GM12878 (cell line): ENCODE measurements around the gene SLC15A1. TPM values are rescaled to one million over a fixed set of nuclear protein-coding genes. Genes with fewer than 3 reads are reported as not detected.

ENCODE experiments used
- ATAC-seq: fragments of 200-7000 bp; cut with Tn5 transposase; 3 replicates; pipeline ENCODE4 v1.9.1; 2020; ENCODE audit warnings: mild to moderate bottlenecking, moderate library complexity
- BruUV-seq: library from RNA; stranded (reverse); fragments of 400-500 nt; replicated peaks from 2 replicates; lab custom pipeline; 2021; lab: Mats Ljungman, UMichigan
- CTCF ChIA-PET: fragments of 300-600 bp; sonication (Branson Sonifier 250); formaldehyde crosslinking; extraction: SDS; loops from one replicate; lab custom pipeline; 2021; ENCODE audit warnings: inconsistent platforms; lab: Yijun Ruan, JAX
- POLR2A ChIA-PET: fragments of 350-600 bp; formaldehyde crosslinking; extraction: SDS; loops from one replicate; lab custom pipeline; 2021; ENCODE audit warnings: inconsistent platforms; lab: Charles Lee
- RAD21 ChIA-PET: fragments of 300-600 bp; sonication (Branson Sonifier 250); formaldehyde crosslinking; loops from one replicate; lab custom pipeline; 2023; ENCODE audit warnings: antibody characterized with exemption; ENCODE audit not compliant: unreplicated experiment; lab: Charles Lee
- SMC1A ChIA-PET: fragments of 300-600 bp; sonication (Branson Sonifier 250); formaldehyde crosslinking; loops from one replicate; lab custom pipeline; 2023; ENCODE audit not compliant: unreplicated experiment, uncharacterized antibody; lab: Charles Lee
- DNase-seq: peaks from one replicate; pipeline ENCODE4 v3.0.0-alpha.2; 2011; ENCODE audit warnings: low read depth, low spot score
- FAIRE-seq: peaks from 3 replicates; lab custom pipeline; 2011; peaks lifted over from hg19 to GRCh38; lab: Jason Lieb, UNC
- H2AFZ ChIP-seq: 2 replicates; pipeline ENCODE4 v1.6.0; 2011; ENCODE audit warnings: low read depth, low read length, control low read depth; ENCODE audit not compliant: control insufficient read depth
- H3K27ac ChIP-seq: 2 replicates; pipeline ENCODE4 v1.5.1; 2011; ENCODE audit warnings: control low read depth; ENCODE audit not compliant: control insufficient read depth, insufficient read depth
- H3K27me3 ChIP-seq, 2 experiments: replicated peaks in 1 of 2; 2 replicates each; pipeline versions ENCODE4 v1.6.0 to v1.6.1; 2011; ENCODE audit warnings: low read length in 1 of 2; ENCODE audit not compliant: control insufficient read depth in 2 of 2, insufficient read depth in 2 of 2
- H3K36me3 ChIP-seq, 2 experiments: 2 replicates each; pipeline ENCODE4 v1.5.1; 2011; ENCODE audit warnings: low read length in 1 of 2; ENCODE audit not compliant: control insufficient read depth in 2 of 2, insufficient read depth in 2 of 2
- H3K4me1 ChIP-seq: 2 replicates; pipeline ENCODE4 v1.6.1; 2011; ENCODE audit warnings: mild to moderate bottlenecking, low read length, moderate library complexity, mixed read lengths; ENCODE audit not compliant: control insufficient read depth, insufficient read depth
- H3K4me2 ChIP-seq: 2 replicates; pipeline ENCODE4 v1.6.0; 2011; ENCODE audit warnings: control low read depth; ENCODE audit not compliant: control insufficient read depth, insufficient read depth
- H3K4me3 ChIP-seq: fragments of 200-600 bp; sonication (generic); 2 replicates; pipeline ENCODE4 v1.5.1; 2016
- H3K79me2 ChIP-seq: 2 replicates; pipeline ENCODE4 v1.6.0; 2011; ENCODE audit warnings: low read length; ENCODE audit not compliant: control insufficient read depth, insufficient read depth
- H3K9ac ChIP-seq: 2 replicates; pipeline ENCODE4 v1.8.0; 2011; ENCODE audit warnings: low read length, control low read depth, mixed read lengths; ENCODE audit not compliant: control insufficient read depth, insufficient read depth
- H3K9me3 ChIP-seq: replicated peaks from 3 replicates; pipeline ENCODE4 v1.5.1; 2011; ENCODE audit warnings: mild to moderate bottlenecking, low read length; ENCODE audit not compliant: control insufficient read depth, insufficient read depth
- H4K20me1 ChIP-seq: 2 replicates; pipeline ENCODE4 v1.6.0; 2011; ENCODE audit not compliant: control insufficient read depth, insufficient read depth
- ASH2L ChIP-seq: fragments of 300-600, 200-600 bp; sonication (generic); IDR thresholded peaks from 2 replicates; pipeline ENCODE4 v1.6.1; 2017; ENCODE audit warnings: low read depth, mild to moderate bottlenecking, borderline replicate concordance
- BHLHE40 ChIP-seq, 2 experiments: fragments of 450-650 bp in 1 of 2; IDR thresholded peaks; 2 replicates each; pipeline ENCODE4 v1.6.1; 2011 to 2017; ENCODE audit warnings: low read depth in 2 of 2, borderline replicate concordance in 1 of 2, improper control_type of control experiment in 1 of 2, low read length in 1 of 2, mild to moderate bottlenecking in 1 of 2
- FOS ChIP-seq: IDR thresholded peaks from 3 replicates; pipeline ENCODE4 v1.6.1; 2011; ENCODE audit warnings: borderline replicate concordance; ENCODE audit not compliant: insufficient read length; ENCODE audit errors: extremely low read depth
- HCFC1 ChIP-seq: fragments of 150-350 bp; IDR thresholded peaks from 2 replicates; pipeline ENCODE4 v1.6.1; 2014; ENCODE audit warnings: low read length
- IKZF2 ChIP-seq, 2 experiments: fragments of 450-650 bp; IDR thresholded peaks; 2 replicates each; pipeline ENCODE4 v1.6.1; 2017; ENCODE audit warnings: mild to moderate bottlenecking in 2 of 2, moderate library complexity in 2 of 2
- POLR2AphosphoS5 ChIP-seq: IDR thresholded peaks from 2 replicates; pipeline ENCODE4 v1.6.1; 2011; ENCODE audit warnings: mild to moderate bottlenecking, low read length, inconsistent platforms
- RAD51 ChIP-seq: fragments of 450-650 bp; IDR thresholded peaks from 2 replicates; pipeline ENCODE4 v1.6.1; 2016; ENCODE audit warnings: moderate library complexity, mild to moderate bottlenecking, inconsistent platforms
- SIX5 ChIP-seq: IDR thresholded peaks from 2 replicates; pipeline ENCODE4 v1.6.1; 2011; ENCODE audit warnings: mild to moderate bottlenecking, low read depth, low read length, moderate library complexity; ENCODE audit not compliant: severe bottlenecking
- SMAD5 ChIP-seq: IDR thresholded peaks from 2 replicates; pipeline ENCODE4 v1.6.1; 2016; ENCODE audit warnings: antibody characterized with exemption, low read depth
- SUPT20H ChIP-seq: IDR thresholded peaks from 2 replicates; pipeline ENCODE4 v1.6.1; 2011; ENCODE audit warnings: low read depth, mild to moderate bottlenecking, low read length, moderate library complexity, borderline replicate concordance; ENCODE audit not compliant: control insufficient read depth
- TCF3 ChIP-seq: IDR thresholded peaks from 2 replicates; pipeline ENCODE4 v1.6.1; 2012; ENCODE audit warnings: low read depth, mild to moderate bottlenecking, low read length, borderline replicate concordance; ENCODE audit not compliant: insufficient read depth
- ZBED1 ChIP-seq: IDR thresholded peaks from 2 replicates; pipeline ENCODE4 v1.6.1; 2016; ENCODE audit warnings: borderline replicate concordance
- WGBS: methylation state at CpG from one replicate; pipeline ENCODE4 v1.1.6; 2016; ENCODE audit warnings: low lambda C conversion rate; ENCODE audit not compliant: insufficient replicate concordance, insufficient coverage; ENCODE audit errors: missing lambda C conversion rate; 5-methylcytosine and 5-hydroxymethylcytosine counted together
- in situ Hi-C: fragments of 300-500 bp; cut with MboI; formaldehyde crosslinking; loops from 9 replicates; pipeline ENCODE4 v1.14.3; 2018; ENCODE audit warnings: mixed read lengths
- intact Hi-C: fragments of 100-400 bp; cut with micrococcal nuclease; formaldehyde crosslinking; loops from one replicate; pipeline ENCODE4 v1.14.2; 2022; ENCODE audit not compliant: unreplicated experiment
- polyA plus RNA-seq, 11 experiments: library from polyadenylated mRNA; depleted of rRNA in 4 of 11; unstranded in 6 of 11; stranded (reverse) in 5 of 11; fragments of >200 nt; fragmentation: Nextera tagmentation in 4 of 11; fragmentation: Illumina TruSeq in 1 of 11; extraction: Ambion mirVana in 4 of 11; extraction: Trizol in 1 of 11; gene quantifications; 1 replicate in 1 of 11; 2 replicates in 10 of 11; pipeline versions ENCODE4 v1.2.1 to v1.2.3, GENCODE V29; 2011 to 2016; ENCODE audit warnings: inconsistent platforms in 2 of 11, missing spikeins in 2 of 11, low read depth in 1 of 11
- total RNA-seq, 4 experiments: library from RNA; depleted of rRNA in 3 of 4; stranded (reverse); fragments of >200 nt in 3 of 4; fragmentation: Illumina TruSeq in 1 of 4; extraction: Trizol in 1 of 4; gene quantifications; 2 replicates each; pipeline versions ENCODE4 v1.2.1 to v1.2.3, GENCODE V29; 2013 to 2021
- TF ChIP-seq, protein P1 (sequence below): fragments of 450-650 bp; IDR thresholded peaks from 2 replicates; pipeline ENCODE4 v1.6.1; 2017; ENCODE audit warnings: low read depth, mild to moderate bottlenecking, moderate library complexity

SLC15A1 gene
- total and polyA plus RNA-seq, 10 of the 15 experiments (the other 5 are each of a cell fraction or from before 2014, with no cell fraction given): not detected

DNA sequence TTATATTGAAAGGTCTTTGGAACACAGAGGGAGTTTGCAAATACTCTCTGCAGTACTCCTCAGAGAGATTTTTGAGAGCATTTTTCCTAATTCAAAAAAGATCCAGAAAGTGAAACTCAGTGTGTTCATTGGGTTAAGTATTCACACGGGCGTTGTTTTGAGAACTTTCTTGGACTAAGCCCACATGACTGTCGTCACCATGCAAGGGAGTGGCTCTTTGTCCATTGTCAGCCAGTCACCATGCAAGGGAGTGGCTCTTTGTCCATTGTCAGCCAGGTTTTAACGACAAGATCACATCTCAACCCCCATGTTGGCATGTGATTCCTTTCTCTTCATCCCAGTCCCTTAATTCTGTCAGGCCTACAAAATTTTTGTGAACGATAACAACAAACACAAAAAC is 94.3 kb downstream of the SLC15A1 start:
- WGBS: 39% methylated on average over 5 of the region's 5 CpGs

DNA sequence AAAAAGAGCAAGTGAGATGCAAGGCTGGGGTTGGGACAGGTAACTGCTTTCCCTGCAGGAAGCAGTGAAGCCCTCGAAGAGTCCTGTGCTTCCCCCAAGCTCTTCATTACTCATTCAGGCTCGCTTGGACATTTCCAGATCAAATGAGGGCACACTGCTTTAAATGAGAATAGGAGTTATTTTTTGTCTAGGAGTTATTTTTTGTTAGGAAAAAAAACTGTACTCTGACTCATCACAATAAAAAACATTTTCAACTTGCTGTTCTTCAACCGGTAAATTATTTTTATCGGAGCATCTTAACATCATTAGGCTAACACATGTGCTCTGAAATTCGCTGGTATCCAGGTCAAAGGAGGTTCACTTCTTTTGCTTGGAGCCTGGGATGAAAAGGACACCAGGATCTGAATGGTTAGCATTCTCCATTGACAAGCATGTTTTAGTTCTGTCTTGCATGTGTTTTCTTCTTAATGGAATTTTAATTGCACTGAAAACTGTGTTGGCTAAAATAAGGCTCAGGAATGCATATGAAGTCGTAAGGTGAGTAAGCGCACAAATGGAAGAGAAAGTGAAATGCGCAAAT is 94.9 kb downstream of the SLC15A1 start:
- ChIA-PET RAD21 (no interaction called here), SMC1A (no interaction called here), CTCF (interaction anchor here (0.6 kb wide), 1 partner anchor 102 kb away, joined by 3 read pairs; no protein-coding TSS in a partner anchor), POLR2A (no interaction called here)
- Histone ChIP-seq H3K4me2 (no peak overlapping the region), H3K9me3 (no peaks in the 10 kb centered on the region), H4K20me1 (no peaks in the 10 kb centered on the region), H3K4me3 (no peak overlapping the region), H3K79me2 (no peaks in the 10 kb centered on the region; the same call in 1 of the 2 replicates), H2AFZ (no peak overlapping the region), H3K4me1 (no peaks in the 10 kb centered on the region), H3K9ac (no peak overlapping the region), H3K36me3 (no peaks in the 10 kb centered on the region), H3K27me3 (no peaks in the 10 kb centered on the region), H3K27ac (no peak overlapping the region)
- FAIRE-seq (no peak), DNase-seq (no peak), ATAC-seq (no peak)
- in situ Hi-C loops: loop anchor here (5.0 kb wide), 1 partner anchor 210 kb away; no protein-coding TSS in a partner anchor
- intact Hi-C loops: no loop called here
- TF ChIP-seq, protein P1, sequence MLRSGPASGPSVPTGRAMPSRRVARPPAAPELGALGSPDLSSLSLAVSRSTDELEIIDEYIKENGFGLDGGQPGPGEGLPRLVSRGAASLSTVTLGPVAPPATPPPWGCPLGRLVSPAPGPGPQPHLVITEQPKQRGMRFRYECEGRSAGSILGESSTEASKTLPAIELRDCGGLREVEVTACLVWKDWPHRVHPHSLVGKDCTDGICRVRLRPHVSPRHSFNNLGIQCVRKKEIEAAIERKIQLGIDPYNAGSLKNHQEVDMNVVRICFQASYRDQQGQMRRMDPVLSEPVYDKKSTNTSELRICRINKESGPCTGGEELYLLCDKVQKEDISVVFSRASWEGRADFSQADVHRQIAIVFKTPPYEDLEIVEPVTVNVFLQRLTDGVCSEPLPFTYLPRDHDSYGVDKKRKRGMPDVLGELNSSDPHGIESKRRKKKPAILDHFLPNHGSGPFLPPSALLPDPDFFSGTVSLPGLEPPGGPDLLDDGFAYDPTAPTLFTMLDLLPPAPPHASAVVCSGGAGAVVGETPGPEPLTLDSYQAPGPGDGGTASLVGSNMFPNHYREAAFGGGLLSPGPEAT: no peak
- TF ChIP-seq ZBED1: no peak
- BruUV-seq: no TSS peak
- WGBS: 59% methylated on average over 8 of the region's 8 CpGs

More for the DNA sequence above, 94.3 kb downstream of the SLC15A1 start:
- H3K9me3 ChIP-seq: no peaks in the 10 kb centered on the region
- H3K4me1 ChIP-seq: no peaks in the 10 kb centered on the region
- ATAC-seq (no peak), DNase-seq (no peak), FAIRE-seq (no peak)
- H3K27ac ChIP-seq: no peak overlapping the region
- ChIA-PET CTCF (no interaction called here), SMC1A (no interaction called here), POLR2A (no interaction called here), RAD21 (no interaction called here)
- intact Hi-C loops (no loop called here), in situ Hi-C loops (loop anchor here (5.0 kb wide), 1 partner anchor 211 kb away; no protein-coding TSS in a partner anchor)
- H3K27me3 ChIP-seq: no peaks in the 10 kb centered on the region
- H3K9ac ChIP-seq: no peak overlapping the region
- no peak overlapping the region for H3K4me2 ChIP-seq
- no peaks in the 10 kb centered on the region for H3K36me3 ChIP-seq
- TF ChIP-seq SUPT20H (no peak), RAD51 (no peak), HCFC1 (no peak), IKZF2 (IDR thresholded peaks at IDR 0.05) (no peak), BHLHE40 (IDR thresholded peaks at IDR 0.05; ENCODE audit: borderline replicate concordance in 1 of 2, low read depth in 2 of 2, low read length in 1 of 2) (no peak), SIX5 (no peak), TCF3 (no peak), FOS (no peak), SMAD5 (no peak), ASH2L (no peak), POLR2AphosphoS5 (no peak)
- no peak overlapping the region for H2AFZ ChIP-seq
- H3K4me3 ChIP-seq: no peak overlapping the region
- no peaks in the 10 kb centered on the region for H4K20me1 ChIP-seq
- no peaks in the 10 kb centered on the region; the same call in 1 of the 2 replicates for H3K79me2 ChIP-seq
- BruUV-seq: no TSS peak
